GM18505 (cell line): Measurements from ENCODE around the gene DCAF4.

ENCODE experiments used
- ATAC-seq: cut with Tn5 transposase; IDR thresholded peaks from one replicate; pipeline ENCODE4 v1.9.1; 2021; ENCODE audit not compliant: unreplicated experiment
- POLR2A ChIP-seq: IDR thresholded peaks from 4 replicates; pipeline ENCODE4 v1.6.1; 2011; ENCODE audit warnings: borderline replicate concordance; ENCODE audit not compliant: insufficient read depth, insufficient read length; ENCODE audit errors: extremely low read depth

Gene DCAF4

DNA sequence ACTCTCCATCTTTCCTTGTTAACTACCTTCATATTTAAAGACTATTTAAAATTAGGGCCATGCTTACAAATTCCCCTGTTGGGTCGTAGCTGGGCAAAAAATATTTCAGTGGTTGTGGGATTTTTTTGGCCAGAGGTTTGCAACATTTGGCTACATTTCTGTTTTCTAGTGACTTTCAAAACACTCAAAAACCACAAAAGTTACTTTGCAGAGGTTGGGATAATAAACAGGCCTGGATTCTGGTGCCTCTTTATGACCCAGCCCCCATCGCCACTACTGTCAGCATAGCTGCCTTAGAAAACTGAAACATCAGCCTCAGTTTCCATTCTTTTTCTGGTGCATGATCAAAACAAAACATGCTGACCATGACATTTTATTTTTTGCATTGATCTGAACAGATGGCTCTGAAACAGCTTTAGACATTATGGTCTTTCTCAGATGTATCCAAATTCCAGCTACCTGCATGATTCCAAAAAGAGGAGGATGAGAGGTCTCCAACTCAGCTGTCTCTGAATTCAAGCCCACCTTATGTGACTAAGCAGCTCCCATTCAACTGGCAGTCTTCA is 37.5 kb upstream of the DCAF4 start:
- ATAC-seq = no peak

GRCh38 chr14:72889366-72889765 is 36.9 kb upstream of the DCAF4 start:
- ATAC-seq = no peak
- no peak for TF ChIP-seq POLR2A

More for the DNA sequence above, 37.5 kb upstream of the DCAF4 start:
- TF ChIP-seq POLR2A = no peak

DNA sequence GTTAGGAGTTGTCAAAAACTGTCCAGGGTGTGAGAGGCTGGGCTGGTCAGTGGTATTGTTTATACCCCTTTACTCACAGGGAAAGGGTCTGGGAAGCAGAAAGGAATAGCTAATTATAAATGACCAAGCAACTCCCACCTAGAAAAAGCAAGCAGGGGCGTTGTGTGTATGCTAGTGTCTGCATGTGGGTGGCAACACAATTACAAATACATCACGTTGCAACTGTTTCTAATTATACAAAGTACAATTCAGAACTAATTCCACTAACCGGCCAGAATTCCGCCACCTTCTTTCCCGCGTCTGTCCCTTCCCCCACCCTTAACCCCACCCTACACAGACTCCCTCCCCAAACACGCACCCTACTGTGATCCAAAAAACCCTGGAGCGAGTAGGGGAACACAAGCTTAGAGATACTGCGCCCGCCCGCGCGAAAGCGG is 34.6 kb upstream of the DCAF4 start:
- ATAC-seq = no peak
- TF ChIP-seq POLR2A = no peak

DNA sequence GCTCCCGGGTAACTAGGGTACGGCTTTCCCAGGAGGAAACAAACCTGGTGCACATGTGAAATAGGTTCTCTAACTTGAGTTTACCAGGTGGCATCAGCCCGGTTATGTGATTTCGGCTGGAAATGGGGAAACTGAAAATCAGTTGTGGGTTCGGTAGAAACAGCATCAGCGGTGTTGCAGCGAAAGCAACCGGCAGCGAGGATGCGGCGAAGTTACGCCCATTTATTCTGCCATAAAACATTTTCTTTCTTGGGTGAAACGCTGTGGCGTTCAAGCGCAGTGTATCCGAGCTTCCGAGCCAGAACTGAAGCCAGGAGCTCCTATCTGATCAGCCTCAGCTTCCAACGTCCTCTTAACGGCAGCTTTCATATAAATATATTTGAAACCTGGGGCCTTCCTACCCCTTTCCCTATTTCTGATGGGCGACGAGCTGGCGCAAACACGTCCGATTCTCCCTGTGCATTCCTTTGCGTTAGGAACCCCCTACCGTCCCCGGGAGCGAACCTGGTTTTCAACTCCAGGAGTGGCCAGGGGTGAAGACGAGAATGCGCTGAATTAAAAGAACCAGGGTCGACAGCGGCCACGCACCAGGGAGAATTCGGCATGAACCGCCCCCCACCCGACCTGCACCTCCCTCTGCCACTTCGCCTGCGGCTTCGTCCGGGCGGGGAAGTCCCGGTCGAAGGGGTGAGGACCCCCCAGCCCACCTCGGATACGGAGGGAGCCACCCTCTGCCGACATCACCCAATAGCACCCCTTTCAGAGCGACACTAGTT is 34.0 kb upstream of the DCAF4 start:
- no peak for TF ChIP-seq POLR2A
- ATAC-seq = no peak

- ATAC-seq = peak; percentile 8
- TF ChIP-seq POLR2A = no peak
Observed at GRCh38 chr14:72892879-72893635, 33.2 kb upstream of the DCAF4 start.

GRCh38 chr14:72893636-72894322 is 32.5 kb upstream of the DCAF4 start, which contains the start of gene DPF3:
TSS of gene DPF3 (minus strand) at chr14:72894101. CDS start at chr14:72894088, 13 bp downstream.
- TF ChIP-seq POLR2A = no peak
- peak; percentile 97 for ATAC-seq

- no peak for TF ChIP-seq POLR2A
- no peak for ATAC-seq
Observed at GRCh38 chr14:72894323-72894622, 32.0 kb upstream of the DCAF4 start.

DNA sequence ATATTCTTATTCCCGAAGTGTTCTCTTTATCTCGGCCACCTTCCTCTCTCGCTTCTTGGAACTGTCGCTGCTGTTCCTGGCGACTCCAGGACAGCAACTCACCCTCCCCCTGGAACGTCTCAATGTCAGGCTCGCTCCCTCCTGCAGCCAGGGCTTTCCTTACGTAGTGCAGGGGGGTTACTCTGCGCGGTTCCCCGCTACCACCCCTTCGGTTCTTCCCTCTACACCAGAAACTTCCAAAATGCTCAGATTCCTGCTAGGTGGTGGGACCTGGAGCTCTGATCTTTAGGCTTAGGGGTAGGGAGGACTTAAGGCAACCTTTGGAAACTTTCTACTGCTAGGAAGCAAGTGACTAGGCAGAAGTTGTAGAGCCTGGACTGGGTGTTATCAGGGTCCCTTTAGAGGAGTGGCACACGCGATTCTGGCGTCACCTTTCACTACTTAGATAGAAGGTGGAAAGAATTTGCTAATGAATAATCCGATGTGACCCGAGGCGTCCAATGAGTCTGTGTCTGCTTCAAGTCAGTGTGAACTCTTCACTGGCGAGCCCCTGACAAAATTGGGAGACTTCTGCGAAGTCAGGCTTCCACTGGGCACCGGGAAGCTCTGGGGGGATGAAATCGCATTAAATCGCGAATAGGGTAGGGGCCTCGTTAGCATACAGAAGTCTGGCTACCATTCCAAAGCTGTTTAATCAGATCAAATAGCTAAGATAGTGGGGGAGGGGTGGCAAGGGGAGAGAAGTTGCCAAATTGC is 31.5 kb upstream of the DCAF4 start:
- no peak for TF ChIP-seq POLR2A
- ATAC-seq = no peak

GRCh38 chr14:72898448-72898847 is 27.8 kb upstream of the DCAF4 start:
- no peak for ATAC-seq
- no peak for TF ChIP-seq POLR2A

- no peak for TF ChIP-seq POLR2A
- no peak for ATAC-seq
Observed at GRCh38 chr14:72901361-72901760, 24.9 kb upstream of the DCAF4 start.

- TF ChIP-seq POLR2A = no peak
- no peak for ATAC-seq
Observed at GRCh38 chr14:72902801-72903530, 23.3 kb upstream of the DCAF4 start.

GRCh38 chr14:72903716-72904115 is 22.5 kb upstream of the DCAF4 start:
- ATAC-seq = no peak

More at GRCh38 chr14:72903716-72904115, 22.5 kb upstream of the DCAF4 start:
- no peak for TF ChIP-seq POLR2A
